Ramos (cell line): ENCODE data around the gene FHIP1B.
"Not testable (repeated sequence)": the region's sequence is repeated elsewhere in the genome, so short reads cannot be mapped to it uniquely, and the experiment has no call there.

Experiments
- in situ Hi-C: fragments of 300-500 bp; cut with MboI; formaldehyde crosslinking; loops from one replicate; pipeline ENCODE4 v1.14.3; 2022; ENCODE audit warnings: low sequenced_read_pairs; ENCODE audit not compliant: unreplicated experiment

FHIP1B gene

DNA sequence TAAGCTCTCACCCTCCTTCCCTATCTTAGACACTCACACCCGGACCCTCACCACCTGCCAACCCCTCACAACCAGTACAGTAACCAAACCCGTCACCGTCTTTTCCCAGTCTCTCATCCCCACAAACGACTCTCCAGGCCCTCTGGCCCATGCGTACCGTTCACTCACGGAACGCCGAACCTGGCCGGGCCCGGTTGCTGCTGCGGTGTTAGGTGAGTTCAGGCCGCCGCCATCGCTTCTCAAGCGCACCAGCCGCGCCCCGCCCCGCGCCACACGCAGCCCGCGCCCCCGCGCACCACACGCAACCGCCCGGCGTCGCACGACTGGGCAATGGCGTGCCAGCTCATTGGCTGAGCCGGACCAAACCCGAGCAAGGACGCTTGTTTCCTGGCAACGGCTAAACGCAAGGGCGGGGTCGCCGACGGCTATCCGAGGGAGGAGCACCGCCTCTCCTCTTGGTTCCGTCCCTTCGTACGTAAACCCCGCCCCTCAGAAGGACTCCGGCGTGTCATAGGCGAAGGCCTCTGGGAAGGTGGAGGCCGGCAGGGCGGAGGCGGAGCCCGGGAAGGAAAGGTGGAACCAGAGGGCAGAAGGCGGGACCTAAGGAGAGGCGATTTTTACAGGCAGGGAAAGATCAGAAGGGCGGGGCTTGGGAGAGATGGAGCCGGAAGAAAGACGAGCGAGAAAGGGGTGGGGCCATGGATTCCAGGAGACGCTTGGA lies at the start of gene FHIP1B:
Gene FHIP1B, minus strand, starts transcription at position 250 of the 721 bp plus-strand sequence. CDS start 10,120 bp downstream, outside the sequence.
- in situ Hi-C loops: no loop called here

DNA sequence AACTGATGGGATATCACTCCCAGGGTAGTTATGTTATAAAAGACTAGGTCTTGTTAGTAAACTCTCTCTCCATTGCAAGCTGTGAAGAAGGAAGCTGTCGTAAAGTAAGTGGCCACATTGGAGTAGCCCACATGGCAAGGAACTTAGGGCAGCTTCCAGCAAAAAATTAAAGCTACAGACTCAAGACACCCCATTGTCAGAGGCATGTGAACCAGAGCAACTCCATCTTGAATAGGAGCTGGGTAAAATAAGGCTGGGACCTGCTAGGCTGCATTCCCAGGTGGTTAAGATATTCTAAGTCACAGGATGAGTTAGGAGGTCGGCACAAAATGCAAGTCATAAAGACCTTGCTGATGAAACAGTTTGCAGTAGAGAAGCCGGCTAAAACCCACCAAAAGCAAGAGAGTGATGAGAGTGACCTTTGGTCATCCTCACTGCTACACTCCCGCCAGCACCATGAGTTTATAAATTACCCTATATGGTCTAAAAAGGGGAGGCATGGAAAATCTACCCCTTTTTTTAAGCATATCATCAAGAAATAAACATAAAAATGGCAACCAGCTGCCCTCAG lies 49.1 kb upstream of the FHIP1B start:
- in situ Hi-C loops: no loop called here

DNA sequence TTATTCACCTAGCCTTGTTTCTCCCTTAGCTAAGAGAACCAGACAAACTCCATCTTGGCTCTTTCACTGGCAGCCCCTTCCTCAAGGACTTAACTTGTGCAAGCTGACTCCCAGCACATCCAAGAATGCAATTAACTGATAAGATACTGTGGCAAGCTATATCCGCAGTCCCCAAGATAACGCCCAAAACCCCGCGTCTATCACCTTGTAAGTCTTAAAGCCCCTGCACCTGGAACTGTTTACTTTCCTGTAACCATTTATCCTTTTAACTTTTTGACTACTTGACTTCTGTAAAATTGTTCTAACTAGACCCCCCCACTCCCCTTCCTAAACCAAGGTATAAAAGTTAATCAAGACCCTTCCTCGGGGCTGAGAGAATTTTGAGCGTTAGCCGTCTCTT lies 46.4 kb upstream of the FHIP1B start:
- in situ Hi-C loops: not testable (repeated sequence)

DNA sequence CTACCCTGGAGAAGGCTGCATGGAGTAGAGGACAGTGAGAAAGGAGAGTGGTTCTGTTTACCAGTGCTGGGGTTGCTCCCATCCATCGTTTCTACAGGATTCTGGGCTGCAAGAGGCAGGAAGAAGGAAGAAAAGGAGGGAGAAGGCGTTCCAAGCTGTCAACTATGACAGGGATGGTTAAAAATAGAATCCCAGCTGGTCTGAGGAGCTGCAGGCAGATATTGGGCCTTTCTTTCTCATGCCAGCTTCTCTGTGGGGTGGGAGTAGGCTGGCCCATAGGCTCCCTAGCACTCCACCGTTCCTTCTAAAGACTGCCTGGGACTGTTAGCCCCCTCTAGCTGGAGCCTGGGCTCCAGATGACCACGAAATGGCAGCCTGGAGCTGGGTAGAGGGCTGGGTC lies 38.8 kb upstream of the FHIP1B start:
- in situ Hi-C loops: no loop called here

DNA sequence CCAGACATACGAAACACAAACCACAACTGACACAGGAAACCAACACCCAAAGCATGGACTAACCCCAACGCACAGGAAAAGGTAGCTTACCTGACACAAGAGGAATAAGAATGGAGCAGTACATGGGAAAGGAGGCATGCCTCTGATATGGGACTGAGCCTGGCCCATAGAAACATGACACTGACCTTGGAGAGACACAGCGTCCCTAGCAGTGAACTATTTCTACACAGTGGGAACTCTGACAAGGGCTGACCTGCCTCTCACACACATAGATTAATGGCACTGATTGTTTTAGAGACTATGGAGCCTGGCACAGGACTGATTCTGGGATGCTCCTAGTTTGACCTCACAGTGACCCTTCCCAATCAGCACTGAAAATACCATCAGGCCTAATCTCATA lies 37.2 kb upstream of the FHIP1B start:
- in situ Hi-C loops: no loop called here

DNA sequence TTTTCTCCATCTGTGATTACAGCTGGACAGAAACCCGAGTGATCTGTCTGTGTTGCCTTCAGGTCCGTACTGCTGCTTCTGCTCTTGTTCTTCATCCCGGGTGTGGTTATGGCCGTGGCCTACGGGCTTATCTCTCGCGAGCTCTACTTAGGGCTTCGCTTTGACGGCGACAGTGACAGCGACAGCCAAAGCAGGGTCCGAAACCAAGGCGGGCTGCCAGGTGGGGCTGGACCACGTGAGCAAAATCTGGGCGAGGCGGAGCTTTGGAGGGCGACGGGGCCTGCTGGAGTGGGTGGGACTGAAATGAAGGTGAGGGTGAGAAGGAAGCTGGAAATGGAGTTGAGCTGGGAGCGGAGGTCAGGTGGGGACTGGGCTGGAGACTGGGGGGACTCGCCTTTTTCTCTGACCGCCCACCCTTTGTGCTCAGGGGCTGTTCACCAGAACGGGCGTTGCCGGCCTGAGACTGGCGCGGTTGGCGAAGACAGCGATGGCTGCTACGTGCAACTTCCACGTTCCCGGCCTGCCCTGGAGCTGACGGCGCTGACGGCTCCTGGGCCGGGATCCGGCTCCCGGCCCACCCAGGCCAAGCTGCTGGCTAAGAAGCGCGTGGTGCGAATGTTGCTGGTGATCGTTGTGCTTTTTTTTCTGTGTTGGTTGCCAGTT lies 36.3 kb upstream of the FHIP1B start:
- in situ Hi-C loops: no loop called here

DNA sequence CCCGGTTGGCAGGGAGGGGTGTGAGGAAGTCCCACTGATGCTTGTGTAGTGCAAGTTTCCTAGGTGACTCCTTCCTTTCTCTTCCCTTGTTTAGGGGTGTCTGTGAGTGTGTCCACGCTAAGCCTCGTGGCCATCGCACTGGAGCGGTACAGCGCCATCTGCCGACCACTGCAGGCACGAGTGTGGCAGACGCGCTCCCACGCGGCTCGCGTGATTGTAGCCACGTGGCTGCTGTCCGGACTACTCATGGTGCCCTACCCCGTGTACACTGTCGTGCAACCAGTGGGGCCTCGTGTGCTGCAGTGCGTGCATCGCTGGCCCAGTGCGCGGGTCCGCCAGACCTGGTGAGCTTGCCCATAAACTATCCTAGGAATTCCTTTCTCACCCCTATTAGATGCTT lies 35.6 kb upstream of the FHIP1B start:
- in situ Hi-C loops: no loop called here

DNA sequence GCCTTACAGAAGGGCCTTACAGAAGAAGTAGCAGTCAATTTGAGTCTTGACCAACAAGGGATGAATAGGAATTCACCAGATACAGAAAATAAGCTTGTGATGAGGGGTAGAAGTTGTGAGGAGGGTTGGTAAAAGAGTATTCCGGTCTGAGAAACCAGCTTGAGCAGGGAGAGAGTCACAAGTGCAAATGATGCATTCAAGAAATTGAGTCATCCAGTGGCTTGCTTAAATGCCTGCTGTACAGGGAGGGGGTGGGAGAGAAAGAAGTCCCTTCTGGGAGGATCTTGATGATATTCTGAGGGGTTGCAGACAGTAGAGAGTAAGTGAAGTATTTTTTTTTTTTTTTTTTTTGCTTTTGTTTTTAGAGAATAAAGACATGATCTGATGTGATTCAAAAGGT lies 34.4 kb upstream of the FHIP1B start:
- in situ Hi-C loops: no loop called here

DNA sequence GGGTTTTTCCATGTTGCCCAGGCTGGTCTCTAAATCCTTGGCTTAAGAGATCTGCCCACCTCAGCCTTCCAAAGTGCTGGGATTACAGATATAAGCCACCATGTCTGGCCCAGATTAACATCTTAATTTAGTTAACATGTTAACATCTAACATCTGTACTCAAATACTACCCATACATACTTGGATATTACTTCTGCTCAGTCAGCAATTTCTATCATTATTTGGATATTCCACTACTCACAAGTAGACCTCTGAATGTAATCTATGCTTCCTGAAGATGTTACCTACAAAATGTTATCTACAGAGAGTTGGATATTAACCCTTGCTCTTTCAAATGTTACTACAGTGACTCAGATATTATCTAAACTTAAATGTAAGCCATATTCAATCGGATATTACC lies 29.2 kb upstream of the FHIP1B start:
- in situ Hi-C loops: no loop called here

DNA sequence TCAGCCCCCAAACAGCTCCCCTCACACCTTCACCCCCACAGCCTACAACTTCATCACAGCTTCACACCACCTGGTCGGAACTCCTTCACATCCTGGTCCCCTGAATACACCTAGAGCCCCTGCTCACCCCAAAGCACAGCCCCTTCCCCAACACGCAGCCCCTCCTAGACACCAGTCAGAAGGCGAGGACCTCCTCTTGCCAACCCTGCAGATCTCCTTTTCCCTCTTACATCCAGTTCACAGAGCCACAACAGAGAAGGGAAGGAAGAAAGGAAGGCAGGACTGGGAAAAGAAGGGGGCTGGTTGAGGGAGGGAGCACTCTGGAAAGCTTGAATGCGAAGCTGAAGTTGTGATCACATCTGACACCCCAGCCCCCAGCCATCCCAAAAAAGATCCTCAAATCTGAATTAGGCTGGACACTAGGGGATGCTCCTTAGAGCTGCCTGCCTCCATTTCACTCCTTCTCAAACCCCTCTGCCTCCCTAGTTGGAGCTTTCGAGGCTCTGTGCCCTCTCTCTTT lies 25.8 kb upstream of the FHIP1B start:
- in situ Hi-C loops: no loop called here

DNA sequence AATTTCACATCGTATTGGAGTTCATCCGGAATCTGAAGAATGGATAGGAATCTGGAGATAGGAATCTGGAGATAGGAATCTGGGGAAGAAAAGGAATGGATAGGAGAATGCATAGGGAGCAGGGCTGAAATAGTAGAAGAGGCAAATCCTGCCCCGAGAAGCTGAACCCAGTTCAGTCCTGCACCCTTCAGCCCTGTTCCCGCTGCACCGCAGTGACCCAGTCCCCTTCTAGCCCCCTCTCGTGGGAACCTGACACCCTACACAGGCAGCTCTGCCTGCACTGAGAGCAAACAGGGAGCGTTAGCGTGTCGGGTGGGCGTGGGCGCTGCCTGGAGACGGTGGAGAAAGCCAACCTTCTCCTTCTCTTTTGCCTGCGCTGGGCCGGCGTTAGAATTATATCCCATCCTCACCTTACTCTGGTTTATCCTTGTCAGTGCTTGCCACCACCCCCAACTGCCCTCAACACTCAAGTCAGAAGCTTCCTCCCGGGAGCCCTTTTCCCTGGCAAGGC lies 24.2 kb upstream of the FHIP1B start:
- in situ Hi-C loops: no loop called here

DNA sequence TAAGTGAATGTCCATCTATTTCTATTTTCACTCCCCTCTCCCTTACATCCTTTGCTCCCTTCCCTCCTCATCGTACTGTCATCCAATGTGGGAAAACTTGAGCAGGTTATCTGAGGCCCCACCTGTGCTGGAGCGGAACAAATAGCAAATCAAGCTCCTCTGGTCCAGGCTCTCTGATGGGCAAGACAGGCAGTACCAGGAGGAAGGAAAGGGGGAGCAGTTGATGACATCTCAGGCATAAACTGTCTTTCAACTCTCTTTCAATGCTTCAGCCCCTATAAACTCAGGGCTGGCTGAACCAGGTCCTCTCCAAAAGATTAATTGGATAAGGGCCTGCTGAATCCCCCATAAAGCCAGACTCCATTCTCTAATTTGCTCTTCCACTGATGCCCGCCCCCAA lies 23.7 kb upstream of the FHIP1B start:
- in situ Hi-C loops: no loop called here

DNA sequence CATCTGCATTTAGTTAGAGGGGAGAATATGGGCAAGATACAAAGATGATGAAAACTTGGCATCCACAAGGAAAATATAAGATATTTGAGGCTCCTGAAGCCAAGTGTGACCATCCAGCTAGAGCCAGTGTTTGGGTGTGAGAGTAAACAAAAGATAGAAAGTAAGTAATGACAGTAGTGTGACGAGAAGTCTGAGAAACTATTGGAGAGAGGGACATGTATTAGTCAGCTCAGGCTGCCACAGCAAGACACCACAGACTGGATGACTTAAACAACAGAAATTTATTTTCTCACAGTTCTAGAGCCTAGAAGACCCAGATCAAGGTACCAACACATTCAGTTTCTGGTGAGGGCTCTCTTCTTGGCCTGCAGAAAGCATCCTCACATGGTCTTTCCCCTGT lies 18.8 kb upstream of the FHIP1B start:
- in situ Hi-C loops: no loop called here

DNA sequence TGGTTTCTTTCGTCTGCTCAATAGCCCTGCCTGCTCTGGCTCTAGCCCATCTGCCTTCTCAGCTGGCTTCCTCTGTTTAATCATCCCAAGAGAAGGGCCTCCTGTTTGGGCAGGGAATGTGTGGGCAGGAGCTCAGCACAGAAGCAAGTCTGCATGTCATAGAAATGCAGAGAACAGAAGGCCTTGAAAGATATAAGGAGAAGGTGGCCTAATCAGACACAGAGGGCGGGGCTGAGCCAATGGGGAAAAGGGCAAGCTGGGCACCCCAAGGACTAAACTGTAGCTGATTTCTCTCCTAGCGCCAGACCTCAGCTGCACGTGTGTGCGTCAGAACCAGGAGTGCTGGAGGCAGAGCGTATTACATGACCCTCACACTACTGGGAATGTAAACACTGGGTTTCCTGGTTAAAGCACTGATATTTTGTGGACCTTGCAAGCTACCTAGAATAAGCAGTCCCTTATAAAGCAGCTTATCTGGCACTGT lies 17.6 kb upstream of the FHIP1B start:
- in situ Hi-C loops: no loop called here

DNA sequence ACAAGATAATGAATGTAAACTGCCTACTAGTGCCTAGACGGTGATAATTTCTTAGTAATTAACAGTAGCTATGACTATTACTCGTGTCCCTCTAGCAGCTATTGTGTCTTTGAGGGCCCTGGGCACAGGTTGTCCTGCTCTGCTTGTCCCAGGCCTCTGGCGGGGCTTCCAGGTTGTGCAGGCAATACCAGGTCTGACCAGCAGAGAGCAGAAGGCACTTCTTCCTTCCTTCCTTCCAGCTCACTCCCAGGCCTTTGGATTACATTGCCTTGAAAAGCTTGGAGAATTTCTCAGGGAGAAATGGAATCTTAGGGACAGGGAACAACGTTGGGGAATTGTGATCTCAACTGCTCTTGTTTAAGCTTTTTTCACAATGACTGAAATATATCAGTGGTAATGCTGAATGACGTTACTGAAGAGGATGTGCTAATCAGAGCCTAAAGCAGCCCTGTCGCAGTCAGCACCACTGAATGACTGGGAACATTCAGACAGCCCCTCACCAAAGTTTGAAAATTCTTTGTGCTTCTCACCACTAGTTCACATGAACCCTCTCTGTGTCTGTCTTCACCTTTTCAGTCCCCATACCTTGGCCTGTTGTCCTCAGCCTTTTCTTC lies 16.8 kb upstream of the FHIP1B start:
- in situ Hi-C loops: no loop called here

DNA sequence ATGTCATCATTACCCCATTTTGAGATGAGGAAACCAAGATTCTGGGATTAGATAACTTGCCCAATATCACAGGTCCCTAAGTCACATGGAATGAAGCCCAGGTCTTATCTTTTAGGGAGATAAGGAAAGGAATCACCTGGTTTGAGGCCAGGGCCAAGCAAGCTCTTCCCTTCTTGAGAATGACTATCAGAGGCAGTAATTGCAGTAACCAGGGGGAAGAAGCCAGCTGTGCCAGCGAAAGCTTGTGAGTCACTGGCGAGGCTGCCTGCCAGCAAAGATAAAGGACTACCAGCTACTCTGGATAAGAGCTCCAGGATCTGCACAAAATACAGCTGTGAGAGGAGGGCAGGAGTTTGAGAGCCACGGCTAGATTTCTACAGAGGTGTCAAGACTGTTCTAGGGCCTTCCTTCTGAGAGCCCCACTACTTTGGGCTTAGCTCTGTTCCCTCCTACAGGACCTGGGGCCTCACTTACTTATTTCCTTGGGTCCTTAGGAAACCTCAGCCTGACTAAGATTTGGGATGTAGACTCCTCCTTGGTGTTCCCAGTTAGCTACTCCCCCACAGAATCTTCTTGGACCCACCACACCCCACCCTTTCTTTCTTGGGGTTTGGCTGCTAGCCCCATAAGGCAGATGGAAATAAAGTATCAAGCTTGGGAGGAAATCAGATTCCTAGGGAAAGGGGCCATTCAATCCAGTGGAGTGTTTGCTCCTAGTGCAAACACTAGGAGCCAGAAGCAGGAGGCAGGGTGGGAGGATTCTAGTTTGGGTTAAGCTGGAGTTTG lies 15.5 kb upstream of the FHIP1B start:
- in situ Hi-C loops: loop anchor here (10.0 kb wide), 1 partner anchor 105 kb away; no protein-coding TSS in a partner anchor

DNA sequence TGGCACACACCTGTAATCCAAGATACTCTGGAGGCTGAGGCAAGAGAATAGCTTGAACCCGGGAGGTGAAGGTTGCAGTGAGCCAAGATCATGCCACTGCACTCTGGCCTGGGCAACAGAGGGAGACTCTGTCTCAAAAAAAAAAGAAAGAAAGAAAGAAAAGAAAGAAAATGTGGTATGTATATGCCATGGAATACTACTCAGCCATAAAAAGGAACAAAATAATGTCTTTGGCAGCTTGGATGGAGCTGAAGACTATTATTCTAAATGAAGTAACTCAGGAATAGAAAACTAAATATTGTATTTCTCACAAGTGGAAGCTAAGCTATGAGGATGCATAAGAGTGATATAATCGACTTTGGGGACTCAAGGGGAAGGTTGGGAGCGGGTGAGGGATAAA lies 14.5 kb upstream of the FHIP1B start:
- in situ Hi-C loops: loop anchor here (10.0 kb wide), 1 partner anchor 106 kb away; no protein-coding TSS in a partner anchor

DNA sequence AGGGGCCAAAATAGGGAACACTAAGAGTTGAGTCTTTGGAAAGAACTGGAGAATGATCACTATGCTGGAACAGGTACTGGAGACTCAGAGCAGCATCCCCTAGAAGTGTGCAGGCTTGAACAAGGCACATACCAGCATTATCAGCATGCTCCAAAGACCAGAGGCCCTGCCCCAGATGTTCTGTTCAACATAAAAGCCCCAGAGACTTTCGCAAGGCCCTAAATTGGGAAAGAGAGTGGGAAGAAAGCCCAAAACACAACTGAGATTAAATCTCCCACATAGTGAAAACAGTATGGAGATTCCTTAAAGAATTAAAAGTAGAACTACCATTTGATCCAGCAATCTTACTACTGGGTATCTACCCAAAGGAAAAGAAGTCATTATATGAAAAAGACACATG lies 13.8 kb upstream of the FHIP1B start:
- in situ Hi-C loops: loop anchor here (10.0 kb wide), 1 partner anchor 107 kb away; no protein-coding TSS in a partner anchor

DNA sequence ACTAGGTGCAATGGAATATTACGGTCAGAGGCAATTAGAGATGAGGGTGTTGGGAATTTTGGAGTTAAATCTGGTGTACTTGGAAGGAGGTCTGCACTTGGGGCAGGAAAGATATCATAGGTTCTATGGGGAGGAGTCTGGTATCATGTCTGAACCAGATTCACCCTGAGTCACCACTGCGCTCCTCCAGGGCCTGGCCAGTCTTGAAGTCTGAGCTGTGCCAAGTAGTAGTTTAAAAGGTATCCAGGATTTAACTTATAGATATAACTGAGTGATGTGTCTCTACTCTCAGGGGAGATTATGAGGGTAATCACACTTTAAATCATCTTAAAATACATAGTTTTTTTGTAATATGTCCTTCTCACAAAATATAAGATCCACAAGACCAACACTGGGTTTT lies 11.1 kb upstream of the FHIP1B start:
- in situ Hi-C loops: loop anchor here (10.0 kb wide), 1 partner anchor 109 kb away; no protein-coding TSS in a partner anchor

DNA sequence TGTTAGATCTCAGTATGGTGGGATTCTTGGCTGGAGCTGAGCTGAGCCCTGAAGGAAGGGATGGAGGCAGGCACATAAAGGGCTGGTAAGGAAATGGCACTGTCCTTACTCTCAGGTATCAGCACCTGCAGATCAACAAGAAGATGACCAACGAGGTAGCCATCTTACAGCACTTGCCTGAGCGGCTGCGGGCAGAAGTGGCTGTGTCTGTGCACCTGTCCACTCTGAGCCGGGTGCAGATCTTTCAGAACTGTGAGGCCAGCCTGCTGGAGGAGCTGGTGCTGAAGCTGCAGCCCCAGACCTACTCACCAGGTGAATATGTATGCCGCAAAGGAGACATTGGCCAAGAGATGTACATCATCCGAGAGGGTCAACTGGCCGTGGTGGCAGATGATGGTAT lies 6.9 kb upstream of the FHIP1B start:
- in situ Hi-C loops: loop anchor here (10.0 kb wide), 1 partner anchor 113 kb away; no protein-coding TSS in a partner anchor
